HG03064 (cell line): ENCODE measurements around the gene ACTL6A.
"Not testable (repeated sequence)": the region's sequence is repeated elsewhere in the genome, so short reads cannot be mapped to it uniquely, and the experiment has no call there.

Experiments used
- ATAC-seq: cut with Tn5 transposase; IDR thresholded peaks from one replicate; pipeline ENCODE4 v1.9.1; 2021; ENCODE audit warnings: low read depth; ENCODE audit not compliant: unreplicated experiment

ACTL6A gene

GRCh38 chr3:179562591-179563270 is at the start of gene ACTL6A:
Gene ACTL6A, plus strand, starts transcription at chr3:179562926. Its CDS starts 167 bp downstream, at chr3:179563093.
- peak; percentile 97 for ATAC-seq

GRCh38 chr3:179513862-179514261 is 48.9 kb upstream of the ACTL6A start:
- ATAC-seq, result no peak

GRCh38 chr3:179516461-179517251 is 46.1 kb upstream of the ACTL6A start:
- not testable (repeated sequence) for ATAC-seq

GRCh38 chr3:179526482-179526881 is 36.2 kb upstream of the ACTL6A start:
- no peak for ATAC-seq

GRCh38 chr3:179526989-179527391 is 35.7 kb upstream of the ACTL6A start:
- ATAC-seq, result no peak

GRCh38 chr3:179528772-179529171 is 34.0 kb upstream of the ACTL6A start:
- ATAC-seq, result no peak

- ATAC-seq, result no peak
Observed at GRCh38 chr3:179531576-179531975, 31.1 kb upstream of the ACTL6A start.

GRCh38 chr3:179533274-179533673 is 29.5 kb upstream of the ACTL6A start:
- no peak for ATAC-seq

GRCh38 chr3:179536256-179536655 is 26.5 kb upstream of the ACTL6A start:
- ATAC-seq, result no peak

GRCh38 chr3:179541094-179541493 is 21.6 kb upstream of the ACTL6A start:
- ATAC-seq, result no peak

- no peak for ATAC-seq
Observed at GRCh38 chr3:179541596-179541995, 21.1 kb upstream of the ACTL6A start.

- no peak for ATAC-seq
Observed at GRCh38 chr3:179542375-179542774, 20.4 kb upstream of the ACTL6A start.

- no peak for ATAC-seq
Observed at GRCh38 chr3:179544981-179545645, 17.6 kb upstream of the ACTL6A start.

GRCh38 chr3:179546814-179547241 is 15.9 kb upstream of the ACTL6A start:
- ATAC-seq, result no peak

GRCh38 chr3:179551349-179552105 is 11.2 kb upstream of the ACTL6A start:
- ATAC-seq, result no peak

- no peak for ATAC-seq
Observed at GRCh38 chr3:179558742-179559364, 3.9 kb upstream of the ACTL6A start.

GRCh38 chr3:179560791-179561190 is 1.9 kb upstream of the ACTL6A start:
- no peak for ATAC-seq

- peak; percentile 49 for ATAC-seq
Observed at GRCh38 chr3:179563271-179563783, 601 bp downstream of the ACTL6A start.

GRCh38 chr3:179565496-179565895 is 2.8 kb downstream of the ACTL6A start:
- ATAC-seq, result no peak

- ATAC-seq, result no peak
Observed at GRCh38 chr3:179580992-179581391, 18.3 kb downstream of the ACTL6A start.
